ENCODE data around the gene EGFR.

EGFR gene

GRCh38 chr7:55240418-55241142 lies 221.8 kb downstream of the EGFR start:
- H3K4me3 ChIP-seq, result no peak overlapping the region
- in situ Hi-C loops (cut with MboI; ENCODE audit: low sequenced_read_pairs), result no loop called here
- H3K36me3 ChIP-seq (replicated peaks), result no peaks in the 10 kb centered on the region
- H3K27me3 ChIP-seq (ENCODE audit: low read depth), result no peaks in the 10 kb centered on the region
- no peaks in the 10 kb centered on the region for H3K9me3 ChIP-seq
- no peaks in the 10 kb centered on the region for H3K4me1 ChIP-seq
- DNase-seq (ENCODE audit: low spot score in 2 of 2), result no peak

- in situ Hi-C loops (cut with MboI; ENCODE audit: low sequenced_read_pairs), result no loop called here
- no peak for DNase-seq (ENCODE audit: low spot score in 2 of 2)
- H3K9me3 ChIP-seq, result no peaks in the 10 kb centered on the region
- H3K4me1 ChIP-seq, result no peaks in the 10 kb centered on the region
- H3K27me3 ChIP-seq (ENCODE audit: low read depth), result no peaks in the 10 kb centered on the region
- no peaks in the 10 kb centered on the region for H3K36me3 ChIP-seq (replicated peaks)
- no peak overlapping the region for H3K4me3 ChIP-seq
Measured at GRCh38 chr7:55241958-55242357, 223.1 kb downstream of the EGFR start.

- no peak overlapping the region for H3K4me3 ChIP-seq
- H3K36me3 ChIP-seq (replicated peaks), result no peaks in the 10 kb centered on the region
- H3K4me1 ChIP-seq, result no peaks in the 10 kb centered on the region
- in situ Hi-C loops (cut with MboI; ENCODE audit: low sequenced_read_pairs), result no loop called here
- no peak for DNase-seq (ENCODE audit: low spot score in 2 of 2)
- H3K27me3 ChIP-seq (ENCODE audit: low read depth), result no peaks in the 10 kb centered on the region
- no peaks in the 10 kb centered on the region for H3K9me3 ChIP-seq
Measured at GRCh38 chr7:55242613-55243012, 223.8 kb downstream of the EGFR start.

- in situ Hi-C loops (cut with MboI; ENCODE audit: low sequenced_read_pairs), result no loop called here
Measured at GRCh38 chr7:55244006-55244745, 225.4 kb downstream of the EGFR start.

GRCh38 chr7:55245271-55245723 lies 226.5 kb downstream of the EGFR start:
- H3K36me3 ChIP-seq (replicated peaks), result no peaks in the 10 kb centered on the region
- no peak overlapping the region for H3K4me3 ChIP-seq
- no peaks in the 10 kb centered on the region for H3K4me1 ChIP-seq
- in situ Hi-C loops (cut with MboI; ENCODE audit: low sequenced_read_pairs), result no loop called here
- no peaks in the 10 kb centered on the region for H3K9me3 ChIP-seq
- H3K27me3 ChIP-seq (ENCODE audit: low read depth), result no peaks in the 10 kb centered on the region
- DNase-seq (ENCODE audit: low spot score in 2 of 2), result no peak

More at GRCh38 chr7:55244006-55244745, 225.4 kb downstream of the EGFR start:
- Histone ChIP-seq H3K36me3 (replicated peaks) (no peaks in the 10 kb centered on the region), H3K27me3 (ENCODE audit: low read depth) (no peaks in the 10 kb centered on the region), H3K4me1 (no peaks in the 10 kb centered on the region), H3K9me3 (no peaks in the 10 kb centered on the region), H3K4me3 (no peak overlapping the region)
- DNase-seq (ENCODE audit: low spot score in 2 of 2), result no peak

- in situ Hi-C loops (cut with MboI; ENCODE audit: low sequenced_read_pairs), result no loop called here
- H3K36me3 ChIP-seq (replicated peaks), result no peaks in the 10 kb centered on the region
- no peaks in the 10 kb centered on the region for H3K4me1 ChIP-seq
- no peak overlapping the region for H3K4me3 ChIP-seq
- DNase-seq (ENCODE audit: low spot score in 2 of 2), result no peak
- no peaks in the 10 kb centered on the region for H3K9me3 ChIP-seq
- H3K27me3 ChIP-seq (ENCODE audit: low read depth), result no peaks in the 10 kb centered on the region
Measured at GRCh38 chr7:55246171-55246570, 227.4 kb downstream of the EGFR start.

- no peaks in the 10 kb centered on the region for H3K36me3 ChIP-seq (replicated peaks)
Measured at GRCh38 chr7:55247428-55247827, 228.6 kb downstream of the EGFR start.

GRCh38 chr7:55248526-55248925 lies 229.7 kb downstream of the EGFR start:
- Histone ChIP-seq H3K4me3 (no peak overlapping the region), H3K27me3 (ENCODE audit: low read depth) (no peaks in the 10 kb centered on the region; the same call in 1 of the 2 replicates), H3K36me3 (replicated peaks) (no peaks in the 10 kb centered on the region), H3K9me3 (no peaks in the 10 kb centered on the region), H3K4me1 (no peaks in the 10 kb centered on the region)
- in situ Hi-C loops (cut with MboI; ENCODE audit: low sequenced_read_pairs), result no loop called here
- DNase-seq (ENCODE audit: low spot score in 2 of 2), result no peak

More at GRCh38 chr7:55247428-55247827, 228.6 kb downstream of the EGFR start:
- Histone ChIP-seq H3K4me3 (no peak overlapping the region), H3K9me3 (no peaks in the 10 kb centered on the region), H3K27me3 (ENCODE audit: low read depth) (no peaks in the 10 kb centered on the region), H3K4me1 (no peaks in the 10 kb centered on the region)
- no peak for DNase-seq (ENCODE audit: low spot score in 2 of 2)
- in situ Hi-C loops (cut with MboI; ENCODE audit: low sequenced_read_pairs), result no loop called here

- in situ Hi-C loops (cut with MboI; ENCODE audit: low sequenced_read_pairs), result no loop called here
- H3K4me1 ChIP-seq, result no peaks in the 10 kb centered on the region
- H3K4me3 ChIP-seq, result no peak overlapping the region
- H3K27me3 ChIP-seq (ENCODE audit: low read depth), result no peaks in the 10 kb centered on the region; the same call in none of the 2 replicates
- DNase-seq (ENCODE audit: low spot score in 2 of 2), result no peak
- no peaks in the 10 kb centered on the region for H3K36me3 ChIP-seq (replicated peaks)
- no peaks in the 10 kb centered on the region for H3K9me3 ChIP-seq
Measured at GRCh38 chr7:55249332-55249731, 230.5 kb downstream of the EGFR start.

GRCh38 chr7:55250313-55250712 lies 231.5 kb downstream of the EGFR start:
- no peaks in the 10 kb centered on the region for H3K36me3 ChIP-seq (replicated peaks)
- H3K4me3 ChIP-seq, result no peak overlapping the region
- H3K9me3 ChIP-seq, result no peaks in the 10 kb centered on the region
- peaks cover 4% of the 10 kb centered on the region for H3K27me3 ChIP-seq (ENCODE audit: low read depth)
- peaks cover 5% of the 10 kb centered on the region; the same call in 1 of the 2 replicates for H3K4me1 ChIP-seq
- peak; percentile 11 to 47 for DNase-seq (ENCODE audit: low spot score in 2 of 2)
- in situ Hi-C loops (cut with MboI; ENCODE audit: low sequenced_read_pairs), result loop anchor here (5.0 kb wide), 1 partner anchor 468 kb away; no protein-coding TSS in a partner anchor

GRCh38 chr7:55251313-55251712 lies 232.5 kb downstream of the EGFR start:
- Histone ChIP-seq H3K36me3 (replicated peaks) (no peaks in the 10 kb centered on the region), H3K27me3 (ENCODE audit: low read depth) (peaks cover 4% of the 10 kb centered on the region), H3K4me3 (no peak overlapping the region), H3K4me1 (peaks cover 6% of the 10 kb centered on the region; the same call in 1 of the 2 replicates), H3K9me3 (no peaks in the 10 kb centered on the region)
- no peak for DNase-seq (ENCODE audit: low spot score in 2 of 2)
- in situ Hi-C loops (cut with MboI; ENCODE audit: low sequenced_read_pairs), result loop anchor here (5.0 kb wide), 1 partner anchor 469 kb away; no protein-coding TSS in a partner anchor

GRCh38 chr7:55251911-55252310 lies 233.1 kb downstream of the EGFR start:
- peaks cover 4% of the 10 kb centered on the region for H3K27me3 ChIP-seq (ENCODE audit: low read depth)
- H3K4me3 ChIP-seq, result no peak overlapping the region
- H3K36me3 ChIP-seq (replicated peaks), result no peaks in the 10 kb centered on the region
- peaks cover 6% of the 10 kb centered on the region; the same call in 1 of the 2 replicates for H3K4me1 ChIP-seq
- DNase-seq (ENCODE audit: low spot score in 2 of 2), result no peak
- in situ Hi-C loops (cut with MboI; ENCODE audit: low sequenced_read_pairs), result loop anchor here (5.0 kb wide), 1 partner anchor 470 kb away; no protein-coding TSS in a partner anchor
- no peaks in the 10 kb centered on the region for H3K9me3 ChIP-seq

- Histone ChIP-seq H3K4me1 (peaks cover 6% of the 10 kb centered on the region; the same call in 1 of the 2 replicates), H3K4me3 (no peak overlapping the region), H3K36me3 (replicated peaks) (no peaks in the 10 kb centered on the region), H3K27me3 (ENCODE audit: low read depth) (peaks cover 4% of the 10 kb centered on the region), H3K9me3 (no peaks in the 10 kb centered on the region)
- in situ Hi-C loops (cut with MboI; ENCODE audit: low sequenced_read_pairs), result loop anchor here (5.0 kb wide), 1 partner anchor 470 kb away; no protein-coding TSS in a partner anchor
- DNase-seq (ENCODE audit: low spot score in 2 of 2), result no peak
Measured at GRCh38 chr7:55252386-55252785, 233.6 kb downstream of the EGFR start.

GRCh38 chr7:55253188-55253587 lies 234.4 kb downstream of the EGFR start:
- Histone ChIP-seq H3K9me3 (no peaks in the 10 kb centered on the region), H3K4me3 (no peak overlapping the region), H3K27me3 (ENCODE audit: low read depth) (peaks cover 4% of the 10 kb centered on the region), H3K4me1 (peaks cover 6% of the 10 kb centered on the region; the same call in 1 of the 2 replicates), H3K36me3 (replicated peaks) (no peaks in the 10 kb centered on the region)
- in situ Hi-C loops (cut with MboI; ENCODE audit: low sequenced_read_pairs), result loop anchor here (5.0 kb wide), 1 partner anchor 471 kb away; no protein-coding TSS in a partner anchor
- no peak for DNase-seq (ENCODE audit: low spot score in 2 of 2)
